Endothelial cell of umbilical vein (primary cell): ENCODE data around the gene CACNA1C. TPM values are rescaled to one million over a fixed set of nuclear protein-coding genes. Genes with fewer than 3 reads are reported as not detected.

Experiments
- BruUV-seq: library from RNA; stranded (reverse); fragments of 400-500 nt; replicated peaks from 2 replicates; lab custom pipeline; 2021; lab: Mats Ljungman, UMichigan
- CTCF ChIA-PET: fragments of 300-600, 350-600 bp; sonication (Branson Sonifier 250); formaldehyde crosslinking; loops from one replicate; lab custom pipeline; 2021; ENCODE audit warnings: antibody characterized with exemption, inconsistent platforms; lab: Charles Lee
- POLR2A ChIA-PET: fragments of 300-600, 350-600 bp; sonication (Branson Sonifier 250); formaldehyde crosslinking; loops from one replicate; lab custom pipeline; 2021; ENCODE audit warnings: antibody characterized with exemption, inconsistent platforms; lab: Charles Lee
- DNase-seq: peaks from one replicate; pipeline ENCODE4 v3.0.0-alpha.2; 2011; ENCODE audit warnings: low read depth, low spot score
- FAIRE-seq: peaks from 2 replicates; lab custom pipeline; 2011; peaks lifted over from hg19 to GRCh38; lab: Jason Lieb, UNC
- H2AFZ ChIP-seq: 2 replicates; pipeline ENCODE4 v1.6.0; 2012; ENCODE audit warnings: low read depth, low read length, control low read depth, inconsistent platforms
- H3K27ac ChIP-seq: 2 replicates; pipeline ENCODE4 v1.5.1; 2011; ENCODE audit warnings: low read depth, mild to moderate bottlenecking, control low read depth, low read length, moderate library complexity; ENCODE audit not compliant: insufficient read depth
- H3K27me3 ChIP-seq, 2 experiments: 2 replicates each; pipeline versions ENCODE4 v1.6.0 to v1.6.1; 2011; ENCODE audit warnings: low read length in 2 of 2, mixed read lengths in 1 of 2; ENCODE audit not compliant: control insufficient read depth in 2 of 2, insufficient read depth in 2 of 2
- H3K36me3 ChIP-seq, 2 experiments: 2 replicates in 1 of 2; 3 replicates in 1 of 2; pipeline ENCODE4 v1.5.1; 2011; ENCODE audit warnings: low read length in 2 of 2, mild to moderate bottlenecking in 1 of 2, moderate library complexity in 1 of 2; ENCODE audit not compliant: control insufficient read depth in 2 of 2, insufficient read depth in 2 of 2; ENCODE audit errors: extremely low read depth in 1 of 2
- H3K4me1 ChIP-seq: 3 replicates; pipeline ENCODE4 v1.5.1; 2011; ENCODE audit warnings: mild to moderate bottlenecking, low read length; ENCODE audit not compliant: control insufficient read depth, insufficient read depth; ENCODE audit errors: extremely low read depth
- H3K4me2 ChIP-seq: 2 replicates; pipeline ENCODE4 v1.6.1; 2011; ENCODE audit warnings: low read length, control low read depth, mixed read lengths; ENCODE audit not compliant: insufficient read depth
- H3K4me3 ChIP-seq, 3 experiments: fragments of 200-600 bp in 1 of 3; sonication (generic), shearing (Covaris generic) in 1 of 3; replicated peaks in 1 of 3; 2 replicates each; pipeline ENCODE4 v1.5.1; 2011 to 2016; ENCODE audit warnings: control low read depth in 3 of 3, low read length in 3 of 3, mild to moderate bottlenecking in 2 of 3, inconsistent platforms in 1 of 3, low read depth in 1 of 3, moderate library complexity in 1 of 3; ENCODE audit not compliant: insufficient read depth in 1 of 3
- H3K79me2 ChIP-seq: 2 replicates; pipeline ENCODE4 v1.6.0; 2012; ENCODE audit warnings: low read length, inconsistent platforms; ENCODE audit not compliant: control insufficient read depth, insufficient read depth
- H3K9ac ChIP-seq: replicated peaks from 2 replicates; pipeline ENCODE3; 2011; ENCODE audit warnings: low read length, control low read depth; ENCODE audit not compliant: insufficient read depth; ENCODE audit errors: extremely low read depth
- H3K9me1 ChIP-seq: replicated peaks from 3 replicates; pipeline ENCODE4 v1.6.0; 2011; ENCODE audit warnings: mild to moderate bottlenecking, low read length; ENCODE audit not compliant: control insufficient read depth, insufficient read depth; ENCODE audit errors: extremely low read depth
- H3K9me3 ChIP-seq: replicated peaks from 2 replicates; pipeline ENCODE4 v1.5.1; 2012; ENCODE audit warnings: low read length, inconsistent platforms; ENCODE audit not compliant: control insufficient read depth, insufficient read depth
- H4K20me1 ChIP-seq: replicated peaks from 2 replicates; pipeline ENCODE3; 2011; ENCODE audit warnings: mild to moderate bottlenecking, low read length; ENCODE audit not compliant: control insufficient read depth, insufficient read depth; ENCODE audit errors: extremely low read depth
- CTCF ChIP-seq, 2 donors: IDR thresholded peaks; 1 replicate in 1 of 2; 2 replicates in 1 of 2; pipeline ENCODE4 v1.5.1; 2011; ENCODE audit warnings: low read length in 2 of 2, mild to moderate bottlenecking in 2 of 2, moderate library complexity in 2 of 2, control low read depth in 1 of 2, inconsistent platforms in 1 of 2, low read depth in 1 of 2; ENCODE audit not compliant: insufficient read depth in 1 of 2; ENCODE audit errors: extremely low read depth in 1 of 2
- EZH2 ChIP-seq: IDR thresholded peaks from 2 replicates; pipeline ENCODE4 v1.6.1; 2012; ENCODE audit warnings: borderline replicate concordance, low read depth, mild to moderate bottlenecking, moderate library complexity, low read length, inconsistent platforms; ENCODE audit not compliant: severe bottlenecking
- FOS ChIP-seq: IDR thresholded peaks from 2 replicates; pipeline ENCODE4 v1.6.1; 2011; ENCODE audit warnings: mild to moderate bottlenecking, low read length, moderate library complexity, borderline replicate concordance; ENCODE audit not compliant: insufficient read depth
- GATA2 ChIP-seq: IDR thresholded peaks from 2 replicates; pipeline ENCODE4 v1.7.0; 2011; ENCODE audit warnings: low read depth, mild to moderate bottlenecking, moderate library complexity, mixed read lengths, low read length; ENCODE audit not compliant: insufficient read length, insufficient read depth
- JUN ChIP-seq: IDR thresholded peaks from 2 replicates; pipeline ENCODE4 v1.6.1; 2011; ENCODE audit warnings: borderline replicate concordance, low read depth; ENCODE audit not compliant: insufficient read length, insufficient read depth
- MAX ChIP-seq: IDR thresholded peaks from 2 replicates; pipeline ENCODE4 v1.6.1; 2011; ENCODE audit not compliant: insufficient read depth, insufficient read length
- MYC ChIP-seq: IDR thresholded peaks from one replicate; pipeline ENCODE4 v1.6.1; 2011; ENCODE audit warnings: mild to moderate bottlenecking, low read depth, low read length
- POLR2A ChIP-seq: IDR thresholded peaks from 2 replicates; pipeline ENCODE4 v1.6.1; 2012; ENCODE audit warnings: low read depth, mild to moderate bottlenecking, control low read depth, low read length
- POLR2AphosphoS5 ChIP-seq: IDR thresholded peaks from 2 replicates; pipeline ENCODE4 v1.6.1; 2012; ENCODE audit warnings: low read depth, mild to moderate bottlenecking, control low read depth, low read length, moderate library complexity; ENCODE audit not compliant: insufficient read depth
- dilution Hi-C: fragments of 300-500 bp; cut with MboI; formaldehyde crosslinking; loops from one replicate; pipeline ENCODE4 v1.15.0; 2019; ENCODE audit warnings: low sequenced_read_pairs; ENCODE audit not compliant: extremely low pct_ligation_motif_present
- intact Hi-C: fragments of 100-400 bp; cut with micrococcal nuclease; formaldehyde crosslinking; loops from one replicate; pipeline ENCODE4 v1.10.0; 2022
- polyA plus RNA-seq, 4 experiments: library from polyadenylated mRNA; depleted of rRNA in 3 of 4; stranded (reverse) in 3 of 4; unstranded in 1 of 4; fragments of >200 nt; gene quantifications; 2 replicates each; pipeline versions ENCODE4 v1.2.1 to v1.2.3, GENCODE V29; 2011 to 2012; ENCODE audit warnings: missing spikeins in 1 of 4
- total RNA-seq: library from RNA; stranded (reverse); gene quantifications from 2 replicates; pipeline ENCODE4 v1.2.3, GENCODE V29; 2021

CACNA1C gene
- total and polyA plus RNA-seq, 2 donors (not counting 3 experiments of a cell fraction or from before 2014, with no cell fraction given): not detected

GRCh38 chr12:2492236-2492635 lies 439.4 kb downstream of the CACNA1C start:
- no peak for DNase-seq

More at GRCh38 chr12:2492236-2492635, 439.4 kb downstream of the CACNA1C start:
- H3K4me2 ChIP-seq: no peak overlapping the region
- no peaks in the 10 kb centered on the region for H3K36me3 ChIP-seq
- H3K27me3 ChIP-seq: no peaks in the 10 kb centered on the region
- no peak overlapping the region for H3K9ac ChIP-seq
- intact Hi-C loops: no loop called here
- no peak overlapping the region for H3K4me3 ChIP-seq
- no peaks in the 10 kb centered on the region for H3K4me1 ChIP-seq
- ChIA-PET POLR2A (no interaction called here), CTCF (no interaction called here)
- H3K79me2 ChIP-seq: no peaks in the 10 kb centered on the region
- TF ChIP-seq GATA2 (no peak), POLR2AphosphoS5 (no peak), CTCF (IDR thresholded peaks at IDR 0.05; ENCODE audit: extremely low read depth in 1 of 2, insufficient read depth in 1 of 2, low read depth in 1 of 2, low read length in 2 of 2) (no peak), MYC (no peak), JUN (no peak), EZH2 (no peak), FOS (no peak), POLR2A (no peak), MAX (no peak)
- no TSS peak for BruUV-seq
- H3K9me3 ChIP-seq: no peaks in the 10 kb centered on the region
- no peak overlapping the region for H2AFZ ChIP-seq
- H4K20me1 ChIP-seq: no peaks in the 10 kb centered on the region
- dilution Hi-C loops: no loop called here
- no peak for FAIRE-seq
- no peak overlapping the region for H3K27ac ChIP-seq
- no peaks in the 10 kb centered on the region for H3K9me1 ChIP-seq
